A673 (cell line): ENCODE results near the gene TMEFF2. TPM values are rescaled to one million over a fixed set of nuclear protein-coding genes. Genes with fewer than 3 reads are reported as not detected.
"Not testable (repeated sequence)": the region's sequence is repeated elsewhere in the genome, so short reads cannot be mapped to it uniquely, and the experiment has no call there.

Experiments
- BruUV-seq: library from RNA; stranded (reverse); fragments of 400-500 nt; replicated peaks from 2 replicates; lab custom pipeline; 2021; lab: Mats Ljungman, UMichigan
- CTCF ChIA-PET: fragments of 300-600 bp; sonication (Branson Sonifier 250); formaldehyde crosslinking; loops from one replicate; lab custom pipeline; 2022; ENCODE audit warnings: antibody characterized with exemption; lab: Charles Lee
- POLR2A ChIA-PET: fragments of 300-600 bp; sonication (Branson Sonifier 250); formaldehyde crosslinking; loops from one replicate; lab custom pipeline; 2022; ENCODE audit warnings: antibody characterized with exemption; ENCODE audit not compliant: low non-redundant PET; lab: Charles Lee
- DNase-seq: peaks from one replicate; pipeline ENCODE4 v3.0.0-alpha.2; 2015; ENCODE audit warnings: low spot score
- H3K27ac ChIP-seq: fragments of 200-600 bp; sonication (generic); 2 replicates; pipeline ENCODE4 v1.5.1; 2016; ENCODE audit warnings: mixed run types, low read depth, mild to moderate bottlenecking, mixed read lengths, antibody characterized with exemption, low read length; ENCODE audit not compliant: poor library complexity, severe bottlenecking
- H3K27me3 ChIP-seq: fragments of 200-600 bp; sonication (generic); replicated peaks from 2 replicates; pipeline ENCODE4 v1.6.1; 2017; ENCODE audit warnings: mixed run types, low read depth, mild to moderate bottlenecking, mixed read lengths, antibody characterized with exemption, low read length; ENCODE audit not compliant: insufficient read depth, poor library complexity
- H3K36me3 ChIP-seq: fragments of 200-600 bp; sonication (generic); 2 replicates; pipeline ENCODE4 v1.6.1; 2016; ENCODE audit warnings: mixed run types, mild to moderate bottlenecking, mixed read lengths, antibody characterized with exemption, low read length; ENCODE audit not compliant: insufficient read depth, poor library complexity, severe bottlenecking
- H3K4me1 ChIP-seq: fragments of 200-600 bp; sonication (generic); 2 replicates; pipeline ENCODE4 v1.6.1; 2017; ENCODE audit warnings: mixed run types, mild to moderate bottlenecking, mixed read lengths, antibody characterized with exemption, low read length; ENCODE audit not compliant: insufficient read depth, poor library complexity, severe bottlenecking
- H3K4me3 ChIP-seq: fragments of 200-600 bp; sonication (generic); 2 replicates; pipeline ENCODE4 v1.5.1; 2016; ENCODE audit warnings: low read depth, mixed run types, mild to moderate bottlenecking, mixed read lengths, low read length; ENCODE audit not compliant: poor library complexity, severe bottlenecking
- H3K9me3 ChIP-seq: fragments of 200-600 bp; sonication (generic); 2 replicates; pipeline ENCODE4 v1.6.1; 2016; ENCODE audit warnings: mixed run types, low read depth, mild to moderate bottlenecking, mixed read lengths, antibody characterized with exemption, low read length; ENCODE audit not compliant: poor library complexity, severe bottlenecking
- EZH2 ChIP-seq: fragments of 200-600 bp; sonication (generic); IDR thresholded peaks from 2 replicates; pipeline ENCODE4 v1.6.1; 2017; ENCODE audit warnings: borderline replicate concordance, low read depth, mild to moderate bottlenecking, mixed read lengths, antibody characterized with exemption, low read length; ENCODE audit not compliant: poor library complexity, severe bottlenecking
- intact Hi-C: fragments of 100-400 bp; cut with micrococcal nuclease; formaldehyde crosslinking; loops from one replicate; pipeline ENCODE4 v1.10.0; 2022; ENCODE audit not compliant: unreplicated experiment
- total RNA-seq: library from RNA; stranded (reverse); gene quantifications from 2 replicates; pipeline ENCODE4 v1.2.3, GENCODE V29; 2021
- TF ChIP-seq, protein P1 (sequence below): fragments of 300-800, 200-600 bp; sonication (generic); conservative IDR thresholded peaks from 2 replicates; pipeline ENCODE4 v1.5.1; 2017; ENCODE audit warnings: low read depth, mild to moderate bottlenecking, antibody characterized with exemption, low read length, moderate library complexity, mixed read lengths

TMEFF2 gene
- total RNA-seq, 1 experiment from 2014 or later: 7.0 TPM

DNA sequence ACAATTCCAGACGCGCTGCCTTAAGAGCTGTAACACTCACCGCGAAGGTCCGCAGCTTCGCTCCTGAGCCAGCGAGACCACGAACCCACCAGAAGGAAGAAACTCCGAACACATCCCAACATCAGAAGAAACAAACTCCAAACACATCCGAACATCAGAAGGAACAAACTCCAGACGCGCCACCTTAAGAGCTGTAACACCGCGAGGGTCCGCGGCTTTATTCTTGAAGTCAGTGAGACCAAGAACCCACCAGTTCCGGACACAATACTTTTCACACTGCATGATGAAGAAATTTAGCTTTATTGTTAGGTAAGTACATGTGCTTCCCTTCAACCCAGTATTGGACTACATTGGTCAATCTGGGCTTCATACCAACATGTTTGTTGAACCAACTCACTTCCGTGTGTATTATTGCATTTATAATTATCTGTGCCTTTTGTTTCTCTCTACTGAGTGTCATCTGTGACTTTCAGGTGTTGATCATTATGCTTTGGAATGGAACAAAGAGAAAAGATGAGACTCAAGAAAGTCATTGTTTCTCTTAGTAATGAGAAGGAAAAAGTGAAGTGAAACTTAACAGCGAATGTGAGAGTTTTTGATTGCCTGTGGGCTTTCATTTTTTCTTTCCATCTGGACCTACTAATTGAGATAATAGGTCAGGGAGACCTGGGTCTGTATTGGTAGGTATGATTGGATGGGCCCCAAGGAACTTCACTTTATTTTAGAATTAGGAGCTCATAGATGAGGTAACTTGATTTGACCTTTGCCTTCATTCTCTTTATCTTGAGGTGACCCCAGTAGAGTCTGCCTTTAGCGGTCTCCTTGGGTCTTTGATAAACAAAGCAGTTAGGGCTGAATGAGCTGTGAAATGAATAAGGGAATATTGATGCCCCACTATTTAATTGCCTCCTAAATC is 271.7 kb downstream of the TMEFF2 start:
- Histone ChIP-seq H3K27me3 (no peaks in the 10 kb centered on the region), H3K4me3 (no peak overlapping the region), H3K4me1 (no peaks in the 10 kb centered on the region), H3K36me3 (no peaks in the 10 kb centered on the region), H3K9me3 (no peaks in the 10 kb centered on the region), H3K27ac (no peak overlapping the region)
- no peak for TF ChIP-seq EZH2
- TF ChIP-seq, protein P1, sequence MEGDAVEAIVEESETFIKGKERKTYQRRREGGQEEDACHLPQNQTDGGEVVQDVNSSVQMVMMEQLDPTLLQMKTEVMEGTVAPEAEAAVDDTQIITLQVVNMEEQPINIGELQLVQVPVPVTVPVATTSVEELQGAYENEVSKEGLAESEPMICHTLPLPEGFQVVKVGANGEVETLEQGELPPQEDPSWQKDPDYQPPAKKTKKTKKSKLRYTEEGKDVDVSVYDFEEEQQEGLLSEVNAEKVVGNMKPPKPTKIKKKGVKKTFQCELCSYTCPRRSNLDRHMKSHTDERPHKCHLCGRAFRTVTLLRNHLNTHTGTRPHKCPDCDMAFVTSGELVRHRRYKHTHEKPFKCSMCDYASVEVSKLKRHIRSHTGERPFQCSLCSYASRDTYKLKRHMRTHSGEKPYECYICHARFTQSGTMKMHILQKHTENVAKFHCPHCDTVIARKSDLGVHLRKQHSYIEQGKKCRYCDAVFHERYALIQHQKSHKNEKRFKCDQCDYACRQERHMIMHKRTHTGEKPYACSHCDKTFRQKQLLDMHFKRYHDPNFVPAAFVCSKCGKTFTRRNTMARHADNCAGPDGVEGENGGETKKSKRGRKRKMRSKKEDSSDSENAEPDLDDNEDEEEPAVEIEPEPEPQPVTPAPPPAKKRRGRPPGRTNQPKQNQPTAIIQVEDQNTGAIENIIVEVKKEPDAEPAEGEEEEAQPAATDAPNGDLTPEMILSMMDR: no peak
- no peak for DNase-seq
- POLR2A ChIA-PET: no interaction called here
- BruUV-seq: no TSS peak
- CTCF ChIA-PET: interaction anchor here (0.6 kb wide), 1 partner anchor 357 kb away, joined by 7 read pairs; no protein-coding TSS in a partner anchor
- intact Hi-C loops: no loop called here

DNA sequence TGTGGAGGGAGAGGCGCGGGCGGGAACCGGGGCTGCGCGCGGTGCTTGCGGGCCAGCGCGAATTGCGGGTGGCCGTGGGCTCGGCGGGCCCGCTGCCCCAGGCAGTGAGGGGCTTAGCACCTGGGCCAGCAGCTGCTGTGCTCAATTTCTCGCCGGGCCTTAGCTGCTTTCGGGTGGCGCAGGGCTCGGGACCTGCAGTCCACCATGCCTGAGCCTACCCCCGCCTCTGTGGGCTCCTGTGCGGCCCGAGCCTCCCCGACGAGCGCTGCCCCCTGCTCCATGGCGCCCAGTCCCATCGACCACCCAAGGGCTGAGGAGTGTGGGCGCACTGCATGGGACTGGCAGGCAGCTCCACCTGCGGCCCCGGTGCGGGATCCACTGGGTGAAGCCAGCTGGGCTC is 273.1 kb downstream of the TMEFF2 start:
- H3K27ac ChIP-seq, H3K4me1 ChIP-seq, CTCF ChIA-PET, intact Hi-C loops, DNase-seq, H3K4me3 ChIP-seq, H3K27me3 ChIP-seq, POLR2A ChIA-PET, H3K36me3 ChIP-seq, BruUV-seq, H3K9me3 ChIP-seq: not testable (repeated sequence)

DNA sequence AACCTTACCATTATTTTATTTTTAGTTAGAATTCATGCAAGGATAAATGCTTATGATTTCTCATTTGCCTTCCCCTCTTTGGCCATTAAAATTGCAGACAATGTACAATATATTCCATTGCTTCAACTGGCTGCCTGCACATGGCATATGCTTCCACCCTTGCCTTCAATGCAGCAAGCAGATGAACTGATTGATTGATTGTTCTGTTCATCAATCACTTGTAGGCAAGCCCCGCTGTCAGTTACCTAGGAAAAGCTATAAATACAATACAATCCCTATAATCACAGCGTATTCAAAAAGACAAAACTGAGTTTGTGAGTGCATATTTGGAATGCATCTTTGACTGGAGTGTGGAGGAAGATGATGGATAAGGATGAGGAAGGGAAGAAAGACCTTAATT is 274.2 kb downstream of the TMEFF2 start:
- CTCF ChIA-PET: no interaction called here
- no peak for TF ChIP-seq EZH2
- TF ChIP-seq, protein P1: no peak
- POLR2A ChIA-PET: no interaction called here
- no peaks in the 10 kb centered on the region for H3K27me3 ChIP-seq
- H3K9me3 ChIP-seq: no peaks in the 10 kb centered on the region
- H3K27ac ChIP-seq: no peak overlapping the region
- BruUV-seq: no TSS peak
- H3K36me3 ChIP-seq: no peaks in the 10 kb centered on the region
- H3K4me1 ChIP-seq: no peaks in the 10 kb centered on the region
- H3K4me3 ChIP-seq: no peak overlapping the region
- no peak for DNase-seq
- intact Hi-C loops: no loop called here
